Fibroblast of lung (primary cell): Measurements from ENCODE around the gene FOXD4L3.
"Not testable (repeated sequence)": the region's sequence is repeated elsewhere in the genome, so short reads cannot be mapped to it uniquely, and the experiment has no call there.

Experiments
- CTCF ChIP-seq, 2 donors: IDR thresholded peaks in 1 of 2; conservative IDR thresholded peaks in 1 of 2; 1 replicate in 1 of 2; 2 replicates in 1 of 2; pipeline ENCODE4 v1.5.1; 2011 to 2012; ENCODE audit warnings: low read length in 2 of 2, control low read depth in 1 of 2, inconsistent platforms in 1 of 2, low read depth in 1 of 2, mild to moderate bottlenecking in 1 of 2
- EZH2 ChIP-seq: IDR thresholded peaks from 2 replicates; pipeline ENCODE4 v1.5.1; 2012; ENCODE audit warnings: low read length, control low read depth, mild to moderate bottlenecking; ENCODE audit errors: missing control alignments

GRCh38 chr9:68323749-68324148, 21.1 kb downstream of the FOXD4L3 start:
- TF ChIP-seq CTCF (conservative IDR thresholded peaks at IDR 0.05 in 1 of 2, IDR thresholded peaks at IDR 0.05 in 1 of 2; ENCODE audit: low read depth in 1 of 2, low read length in 2 of 2); EZH2: not testable (repeated sequence)
